Heart right ventricle (tissue), 16 donors: ENCODE data around the gene IZUMO1R. TPM values are rescaled to one million over a fixed set of nuclear protein-coding genes. Genes with fewer than 3 reads are reported as not detected.
"Not testable (repeated sequence)": the region's sequence is repeated elsewhere in the genome, so short reads cannot be mapped to it uniquely, and the experiment has no call there.

Source experiments
- ATAC-seq, 8 donors: fragments of 200-7000 bp; cut with Tn5 transposase; one replicate each; pipeline ENCODE4 v1.9.1; 2020; ENCODE audit warnings: mild to moderate bottlenecking in 8 of 8, moderate library complexity in 8 of 8, moderate number of reproducible peaks in 1 of 8
- DNase-seq, 2 donors: peaks; one replicate each; pipeline ENCODE4 v3.0.0-alpha.2; 2020
- H3K27ac ChIP-seq, 10 donors: fragments of 200-600 bp; sonication (generic) in 2 of 10; one replicate each; pipeline versions ENCODE4 v1.5.0 to v1.8.0; 2020 to 2022; ENCODE audit warnings: mild to moderate bottlenecking in 3 of 10
- H3K27me3 ChIP-seq, 7 donors: fragments of 200-600 bp; one replicate each; pipeline ENCODE4 v1.8.0; 2021 to 2022; ENCODE audit warnings: mild to moderate bottlenecking in 2 of 7
- H3K36me3 ChIP-seq, 9 donors: fragments of 200-600 bp; sonication (generic) in 1 of 9; one replicate each; pipeline versions ENCODE4 v1.5.0 to v1.8.0; 2020 to 2022; ENCODE audit warnings: mild to moderate bottlenecking in 2 of 9
- H3K4me1 ChIP-seq, 9 donors: fragments of 200-600 bp; sonication (generic) in 1 of 9; one replicate each; pipeline versions ENCODE4 v1.5.0 to v1.8.0; 2020 to 2022; ENCODE audit warnings: mild to moderate bottlenecking in 4 of 9
- H3K4me3 ChIP-seq, 10 donors: fragments of 200-600 bp; sonication (generic) in 2 of 10; one replicate each; pipeline versions ENCODE4 v1.5.0 to v1.8.0; 2020 to 2022; ENCODE audit warnings: mild to moderate bottlenecking in 7 of 10, moderate library complexity in 2 of 10
- H3K9me3 ChIP-seq, 11 donors: fragments of 200-600 bp in 10 of 11; sonication (generic) in 2 of 11; one replicate each; pipeline versions ENCODE4 v1.5.0 to v1.8.0; 2013 to 2022; ENCODE audit warnings: mild to moderate bottlenecking in 2 of 11, control low read depth in 1 of 11, moderate library complexity in 1 of 11
- WGBS, 2 donors: extraction: QIAGEN DNeasy Blood & Tissue Kit; methylation state at CpG; one replicate each; pipeline ENCODE4 v1.1.7; 2013; ENCODE audit warnings: inconsistent platforms in 1 of 2; 5-methylcytosine and 5-hydroxymethylcytosine counted together
- intact Hi-C, 10 donors: fragments of 100-400 bp; cut with DNase I; formaldehyde crosslinking; loops; one replicate each; pipeline versions ENCODE4 v1.11.1 to v1.14.2; 2022
- polyA plus RNA-seq, 2 donors: library from polyadenylated mRNA; stranded (reverse); fragments of 200-250 nt; gene quantifications; one replicate each; pipeline ENCODE4 v1.2.3, GENCODE V29; 2013
- total RNA-seq, 10 donors: library from RNA; stranded (reverse); fragmentation: NEBNext Ultra II Directional in 3 of 10; extraction: Animal tissue kit (Norgen Biotek cat#: 25700) in 3 of 10; gene quantifications; one replicate each; pipeline versions ENCODE4 v1.2.1 to v1.2.4, GENCODE V29; 2021 to 2023
- TF ChIP-seq, protein P1 (sequence below), 9 donors: fragments of 200-600 bp; sonication (generic) in 2 of 9; IDR thresholded peaks; one replicate each; pipeline versions ENCODE4 v1.5.0 to v1.8.0; 2021 to 2022; ENCODE audit warnings: antibody characterized with exemption in 9 of 9, mild to moderate bottlenecking in 5 of 9, moderate library complexity in 1 of 9
- donor health status: Arrhythmogenic right ventricular cardiomyopathy.
- donor health status: ischemic (EF 13 %, LVEDD 7.1; RV severe dilation, severe dysfunction).
- donor health status: healthy with polysubstance abuse.
- donor health status: DM: no; HTN: yes; CAD: no.
- donor health status: DM: no; HTN: no; CAD: no.
- donor health status: ischemic (EF 25% LVEDD 6.9; RV normal size, moderate dysfunction).
- donor health status: ischemic (EF 25% LVEDD 5.7; RV mildly dilated, moderate dysfunction).
- donor health status: healthy.
- donor health status: DM: yes; HTN: yes; CAD: no.
- donor health status: Ischemic cardiomyopathy.
- donor health status: ischemic (EF 35%, LVEDD 5.7; RV mildly dilated, moderate dysfunction).
- donor health status: nonischemic (EF 11% LVEDD 7.7; RV severe dilation, severe dysfunction).
- donor health status: DM: yes; HTN: yes; CAD: no.
- donor health status: PGD.
- donor health status: ischemic (EF 29% LVEDD 5.4; RV normal size, mild dysfunction).
- donor health status: nonischemic (EF 23%, LVEDD 6.1; RV moderate dilation, normal function).

IZUMO1R gene
- total and polyA plus RNA-seq, 12 donors = not detected

GRCh38 chr11:94276943-94277342 is 27.4 kb upstream of the IZUMO1R start:
- ATAC-seq = no peak

GRCh38 chr11:94278207-94278606 is 26.2 kb upstream of the IZUMO1R start:
- H3K4me1 ChIP-seq, DNase-seq, intact Hi-C loops, H3K27me3 ChIP-seq, H3K4me3 ChIP-seq, H3K27ac ChIP-seq, ATAC-seq, H3K9me3 ChIP-seq, H3K36me3 ChIP-seq: not testable (repeated sequence)
- WGBS, 2 donors = 59 to 68% methylated on average over 4 of the region's 4 CpGs

More at GRCh38 chr11:94276943-94277342, 27.4 kb upstream of the IZUMO1R start:
- no peak for DNase-seq
- peaks cover 0 to 4% (median 0%) of the 10 kb centered on the region in 9 donors for H3K4me1 ChIP-seq
- H3K27ac ChIP-seq = no peak overlapping the region
- WGBS, 2 donors = 82 to 86% methylated on average over 5 of the region's 5 CpGs
- intact Hi-C loops = no loop called here
- no peaks in the 10 kb centered on the region for H3K36me3 ChIP-seq
- no peak overlapping the region for H3K4me3 ChIP-seq
- no peaks in the 10 kb centered on the region for H3K27me3 ChIP-seq
- TF ChIP-seq, protein P1, sequence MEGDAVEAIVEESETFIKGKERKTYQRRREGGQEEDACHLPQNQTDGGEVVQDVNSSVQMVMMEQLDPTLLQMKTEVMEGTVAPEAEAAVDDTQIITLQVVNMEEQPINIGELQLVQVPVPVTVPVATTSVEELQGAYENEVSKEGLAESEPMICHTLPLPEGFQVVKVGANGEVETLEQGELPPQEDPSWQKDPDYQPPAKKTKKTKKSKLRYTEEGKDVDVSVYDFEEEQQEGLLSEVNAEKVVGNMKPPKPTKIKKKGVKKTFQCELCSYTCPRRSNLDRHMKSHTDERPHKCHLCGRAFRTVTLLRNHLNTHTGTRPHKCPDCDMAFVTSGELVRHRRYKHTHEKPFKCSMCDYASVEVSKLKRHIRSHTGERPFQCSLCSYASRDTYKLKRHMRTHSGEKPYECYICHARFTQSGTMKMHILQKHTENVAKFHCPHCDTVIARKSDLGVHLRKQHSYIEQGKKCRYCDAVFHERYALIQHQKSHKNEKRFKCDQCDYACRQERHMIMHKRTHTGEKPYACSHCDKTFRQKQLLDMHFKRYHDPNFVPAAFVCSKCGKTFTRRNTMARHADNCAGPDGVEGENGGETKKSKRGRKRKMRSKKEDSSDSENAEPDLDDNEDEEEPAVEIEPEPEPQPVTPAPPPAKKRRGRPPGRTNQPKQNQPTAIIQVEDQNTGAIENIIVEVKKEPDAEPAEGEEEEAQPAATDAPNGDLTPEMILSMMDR (IDR thresholded peaks at IDR 0.05) = no peak
- no peaks in the 10 kb centered on the region for H3K9me3 ChIP-seq

- no peaks in the 10 kb centered on the region for H3K36me3 ChIP-seq
- no peaks in the 10 kb centered on the region for H3K27me3 ChIP-seq
- H3K4me1 ChIP-seq = peaks cover 0 to 11% (median 0%) of the 10 kb centered on the region in 9 donors
- no peaks in the 10 kb centered on the region for H3K9me3 ChIP-seq
- ATAC-seq = no peak
- DNase-seq = no peak
- no peak overlapping the region for H3K4me3 ChIP-seq
- TF ChIP-seq, protein P1 (IDR thresholded peaks at IDR 0.05) = no peak
- WGBS, 2 donors = 89 to 94% methylated on average over 3 of the region's 3 CpGs
- intact Hi-C loops = loop anchor here in 1 of 10 donors (1.0 kb wide), 1 partner anchor 14 kb away; no protein-coding TSS in a partner anchor
- no peak overlapping the region for H3K27ac ChIP-seq
These were observed 24.4 kb upstream of the IZUMO1R start for GRCh38 chr11:94279996-94280395.

DNA sequence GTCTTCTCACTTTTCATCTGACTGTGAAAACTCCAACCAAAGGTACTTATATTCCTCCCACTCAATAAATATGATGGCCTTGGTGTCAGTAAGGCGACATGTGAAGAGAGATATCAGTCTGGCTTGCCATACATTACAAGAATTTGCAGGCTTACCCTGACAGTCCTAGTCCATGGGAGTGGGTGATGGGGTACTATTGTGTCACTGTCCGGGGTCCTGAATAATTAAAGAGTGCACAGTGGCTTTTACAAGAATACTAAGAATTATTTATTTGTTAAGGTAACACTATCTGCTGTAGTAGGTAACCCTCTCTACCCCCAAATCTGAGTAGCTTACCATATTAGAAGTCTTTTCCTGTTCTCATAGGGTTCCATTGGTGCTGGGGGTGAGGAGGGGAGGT is 23.1 kb upstream of the IZUMO1R start:
- DNase-seq (no peak), ATAC-seq (no peak)
- TF ChIP-seq, protein P1 (IDR thresholded peaks at IDR 0.05) = no peak
- no peaks in the 10 kb centered on the region for H3K27me3 ChIP-seq
- peaks cover 0 to 11% (median 0%) of the 10 kb centered on the region in 9 donors for H3K4me1 ChIP-seq
- H3K27ac ChIP-seq = no peak overlapping the region
- H3K4me3 ChIP-seq = no peak overlapping the region
- whole genome bisulfite sequencing, 2 donors = 83 to 90% methylated on average over 2 of the region's 2 CpGs
- no peaks in the 10 kb centered on the region for H3K9me3 ChIP-seq
- intact Hi-C loops = no loop called here
- no peaks in the 10 kb centered on the region for H3K36me3 ChIP-seq

- DNase-seq (no peak), ATAC-seq (peak in 1 of 8 donors; percentile 34)
- intact Hi-C loops = no loop called here
- Histone ChIP-seq H3K27me3 (no peaks in the 10 kb centered on the region), H3K4me3 (no peak overlapping the region), H3K4me1 (peaks cover 0 to 11% (median 0%) of the 10 kb centered on the region in 9 donors), H3K9me3 (no peaks in the 10 kb centered on the region), H3K36me3 (no peaks in the 10 kb centered on the region), H3K27ac (no peak overlapping the region)
- TF ChIP-seq, protein P1 (IDR thresholded peaks at IDR 0.05) = no peak
These were observed 20.7 kb upstream of the IZUMO1R start for GRCh38 chr11:94283678-94284077.
